HG02973 (cell line): ENCODE measurements around the gene LMX1A.

Experiments used
- ATAC-seq: cut with Tn5 transposase; IDR thresholded peaks from one replicate; pipeline ENCODE4 v1.9.1; 2021; ENCODE audit warnings: moderate library complexity; ENCODE audit not compliant: unreplicated experiment

The LMX1A gene

DNA sequence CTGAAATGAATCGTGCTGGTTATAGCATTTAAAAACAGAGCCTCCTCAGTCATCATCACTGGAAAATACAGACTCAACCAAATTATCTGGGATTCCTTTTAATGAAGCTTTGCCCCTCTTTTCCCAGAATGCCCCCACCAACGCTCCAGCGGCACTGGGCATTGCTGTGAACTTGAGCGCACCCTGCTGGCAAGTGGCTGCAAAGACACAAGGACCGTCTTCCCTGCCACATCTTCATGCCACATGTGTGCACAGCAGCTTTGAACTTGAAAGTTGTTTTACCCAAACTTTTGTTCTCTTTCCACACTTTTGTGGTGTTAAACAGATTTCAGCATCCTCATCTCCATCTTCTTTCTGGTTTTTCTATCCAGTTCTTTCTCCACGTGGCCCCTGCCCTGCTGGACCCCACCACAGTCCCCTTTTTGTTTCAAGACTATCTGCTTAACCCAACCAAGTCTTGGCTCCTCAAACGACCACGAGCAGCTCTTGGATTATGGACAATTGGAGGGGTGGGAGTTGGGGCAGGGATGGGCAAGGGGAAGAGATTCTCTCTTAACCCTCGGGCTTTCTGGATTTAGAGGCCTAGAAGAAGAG, 12.8 kb upstream of the LMX1A start:
- peak; percentile 61 for ATAC-seq

GRCh38 chr1:165367375-165367993, 11.0 kb upstream of the LMX1A start:
- peak; percentile 62 for ATAC-seq

GRCh38 chr1:165365341-165365740, 8.8 kb upstream of the LMX1A start:
- ATAC-seq: no peak

DNA sequence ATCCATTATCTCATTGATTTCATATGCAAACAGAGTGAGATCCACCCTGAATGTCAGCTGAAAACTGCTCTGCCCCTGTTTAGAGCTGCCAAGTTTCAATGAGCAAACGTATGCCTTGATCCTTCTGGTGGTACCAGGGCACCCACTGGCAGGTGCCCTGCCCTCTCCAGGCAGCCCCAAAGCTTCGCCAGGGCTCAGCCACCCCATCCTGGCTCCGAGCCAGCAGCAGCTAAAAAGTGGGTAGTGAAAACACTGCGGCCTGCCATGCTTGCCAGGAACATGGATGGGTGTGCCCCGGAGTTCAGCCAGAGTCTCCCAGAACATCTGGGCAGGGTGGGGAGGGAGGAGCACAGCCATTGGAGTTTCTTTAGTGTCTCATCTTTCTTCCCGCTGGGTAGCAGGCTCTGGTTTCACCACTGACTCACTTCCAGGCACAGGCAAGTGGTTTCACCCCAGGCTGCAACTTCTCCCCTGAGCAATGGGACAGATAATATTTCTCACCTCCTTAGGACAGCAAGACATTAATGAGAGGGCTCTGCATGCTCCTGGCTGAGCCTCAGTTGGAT, 8.1 kb upstream of the LMX1A start:
- ATAC-seq: no peak

DNA sequence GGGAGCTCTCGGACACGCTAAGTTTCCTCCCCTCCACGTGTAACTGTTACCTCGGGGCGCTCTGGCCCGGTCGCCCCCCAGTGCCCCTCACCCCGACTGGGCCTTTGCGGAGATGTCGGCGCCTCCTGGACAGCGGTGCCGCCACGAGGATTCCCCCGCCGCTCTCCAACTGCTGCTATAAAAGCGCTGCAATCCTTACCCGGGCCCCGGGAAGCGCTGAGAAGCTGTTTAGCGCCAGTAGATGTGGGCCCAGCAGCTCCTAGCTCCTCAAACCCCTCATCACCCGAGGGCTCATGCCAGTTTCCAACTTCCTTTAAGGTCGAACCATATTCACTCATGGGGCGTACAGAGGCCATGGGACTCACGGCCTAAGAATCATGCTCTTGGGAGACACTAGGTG, 361 bp upstream of the LMX1A start:
- ATAC-seq: no peak

DNA sequence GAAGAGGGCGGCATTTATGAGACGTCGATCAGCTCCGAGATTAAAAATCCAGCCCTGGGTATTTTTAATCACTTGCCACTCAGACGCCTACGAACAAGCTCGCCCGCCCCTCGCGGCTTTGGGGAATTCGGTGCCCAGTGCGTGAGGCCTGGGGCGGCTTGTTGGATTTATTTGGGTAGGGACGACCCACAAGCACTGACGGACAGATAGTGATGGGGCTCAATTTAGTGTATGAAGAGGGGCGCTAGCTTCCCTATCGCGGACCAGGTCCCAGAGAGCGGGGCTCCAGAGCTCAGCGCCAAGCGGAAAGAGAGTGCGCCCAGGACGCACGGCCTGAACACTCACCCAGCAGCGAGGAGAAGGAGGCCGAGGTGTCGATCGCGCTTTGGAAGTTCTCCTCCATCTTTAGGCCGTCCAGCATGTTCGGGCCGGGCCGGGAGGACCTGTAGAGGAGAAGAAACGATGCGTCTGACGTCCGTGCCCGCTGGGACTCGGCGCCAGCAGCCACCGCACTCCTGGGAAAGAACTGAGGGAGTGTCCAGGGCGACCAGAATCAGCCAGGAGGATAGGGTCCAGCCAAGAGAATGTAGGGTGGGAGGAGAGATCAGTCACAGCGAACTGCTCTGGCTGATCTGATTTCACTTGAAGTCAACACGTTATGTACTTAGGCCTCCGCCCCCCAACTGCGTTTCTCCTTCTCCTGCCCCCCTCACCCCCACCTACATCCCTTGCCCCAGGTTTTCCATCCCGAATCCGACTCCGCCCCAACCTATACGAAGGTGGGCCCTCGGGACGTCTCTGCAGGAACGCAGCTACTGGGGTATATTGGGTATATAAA, 1.2 kb downstream of the LMX1A start:
- no peak for ATAC-seq

DNA sequence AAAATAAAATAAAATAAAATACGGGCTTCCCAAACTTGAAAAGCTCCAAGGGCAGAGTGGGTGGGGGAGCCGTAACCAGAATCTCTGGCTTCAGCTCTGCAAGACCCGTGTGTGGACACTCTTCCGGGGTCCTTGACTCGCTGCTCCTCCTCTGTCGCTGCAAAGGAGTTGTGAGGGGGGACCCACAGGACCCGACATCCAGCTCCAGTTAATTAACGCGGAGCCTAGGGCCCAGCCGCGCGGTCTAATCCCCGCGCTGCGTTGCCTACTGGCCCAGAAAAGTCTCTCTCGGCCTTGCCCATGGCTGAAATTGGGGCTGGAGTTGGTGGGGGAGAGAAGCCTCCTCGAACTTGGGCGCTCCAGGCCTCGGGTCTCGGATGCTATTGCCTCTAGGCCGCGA, 1.8 kb downstream of the LMX1A start:
- no peak for ATAC-seq

DNA sequence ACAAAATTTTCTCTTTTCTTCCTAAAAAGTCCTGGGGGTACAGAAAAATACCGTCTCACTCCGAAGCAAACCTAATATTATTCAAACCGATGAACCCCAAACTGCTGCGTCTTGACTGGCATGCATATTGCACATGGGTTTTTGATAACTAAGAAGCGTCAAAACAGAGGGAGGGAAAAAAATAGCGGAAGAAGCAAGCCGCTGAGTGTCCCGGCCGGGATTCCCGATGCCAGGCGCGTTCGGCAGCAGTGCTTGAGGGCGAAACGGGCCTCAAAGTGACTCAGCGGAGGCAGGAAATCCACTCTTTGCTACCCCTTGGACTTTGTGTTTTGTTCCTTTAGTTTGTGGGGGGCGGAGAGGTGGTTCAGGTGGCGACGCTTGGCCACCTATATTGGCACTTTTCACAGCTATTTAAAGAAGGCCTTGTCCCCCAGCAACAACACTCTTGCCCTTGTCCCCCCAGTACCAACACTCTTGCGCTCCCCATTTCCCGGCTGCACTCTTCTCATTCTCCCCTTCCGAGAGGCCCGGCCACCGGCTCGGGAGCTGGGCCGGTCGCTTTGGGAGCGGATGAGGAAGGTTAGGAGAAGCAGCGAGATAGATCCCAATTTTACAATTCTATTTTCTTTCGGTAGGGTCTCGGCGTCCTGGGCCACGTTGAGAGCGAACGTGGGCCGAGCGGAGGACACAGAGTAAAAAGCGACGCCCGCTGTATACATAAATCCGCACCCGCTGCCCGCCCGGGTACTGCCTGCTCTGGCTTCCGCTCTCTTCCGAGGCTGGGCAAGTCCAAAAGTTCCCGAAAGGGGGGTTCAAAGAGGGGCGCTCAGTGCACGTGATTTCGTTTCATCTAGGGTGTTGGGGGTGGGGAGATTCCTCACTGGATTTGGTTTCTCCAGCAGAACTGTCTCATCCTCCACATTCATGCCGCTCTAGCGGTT, 2.5 kb downstream of the LMX1A start:
- no peak for ATAC-seq

DNA sequence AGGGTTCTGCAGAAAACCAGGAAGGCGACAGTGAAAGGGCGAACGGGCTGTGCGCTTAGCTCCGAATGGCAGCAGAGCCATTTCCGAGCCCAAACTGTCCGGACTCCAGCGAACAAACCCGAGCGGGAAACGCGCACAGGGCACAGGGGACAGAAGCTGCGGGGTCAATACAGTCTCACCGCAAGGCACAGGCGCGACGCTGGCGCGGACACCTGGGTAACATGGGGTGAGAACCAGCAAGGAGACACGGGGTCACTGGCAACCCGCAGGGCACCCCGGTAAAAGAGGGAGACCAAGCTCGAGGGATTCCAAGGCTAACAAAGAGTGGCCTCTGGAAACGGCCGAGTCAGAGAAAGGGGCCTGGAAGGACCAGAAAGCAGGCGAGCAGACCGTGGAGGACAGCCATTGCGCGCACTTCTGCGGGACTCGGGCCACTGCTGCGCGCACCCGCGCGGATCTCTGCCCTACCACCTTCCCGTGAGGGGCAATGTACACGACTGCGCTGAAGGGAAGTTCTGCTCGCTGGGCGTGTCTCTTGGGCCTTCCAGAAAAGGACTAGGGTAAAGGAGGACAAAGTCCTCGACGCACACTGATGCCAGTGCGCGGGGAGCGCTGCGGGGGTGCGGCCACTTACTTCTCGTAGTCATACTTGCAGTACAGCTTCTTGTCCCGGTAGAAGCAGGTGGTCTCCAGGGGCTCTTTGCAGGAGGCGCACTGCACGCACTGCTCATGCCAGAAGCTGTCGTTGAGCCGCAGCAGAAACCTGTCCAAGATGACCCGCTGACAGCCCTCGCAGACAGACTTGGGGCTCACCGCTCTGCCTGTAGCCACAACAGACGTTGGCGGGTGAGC, 3.8 kb downstream of the LMX1A start:
- no peak for ATAC-seq

GRCh38 chr1:165351863-165352441, 4.6 kb downstream of the LMX1A start:
- no peak for ATAC-seq

GRCh38 chr1:165350840-165351239, 5.7 kb downstream of the LMX1A start:
- no peak for ATAC-seq

DNA sequence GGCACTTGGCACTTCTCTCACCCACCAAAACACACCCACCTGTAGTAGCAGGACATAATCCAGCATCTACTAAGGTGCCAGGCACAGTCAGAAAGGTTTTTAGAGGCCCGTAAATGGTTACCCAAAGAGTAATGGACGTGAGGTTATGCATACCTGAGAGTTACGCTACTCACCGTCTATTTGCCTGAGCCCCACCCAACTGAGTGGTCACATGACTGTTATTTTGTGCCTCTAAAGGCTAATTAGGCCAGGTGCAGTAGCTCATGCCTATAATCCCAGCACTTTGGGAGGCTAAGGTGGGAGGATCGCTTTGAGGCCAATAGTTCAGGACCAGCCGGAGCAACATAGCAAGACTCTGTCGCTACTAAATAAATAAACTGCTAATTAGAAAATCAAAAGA, 11.0 kb downstream of the LMX1A start:
- ATAC-seq: no peak

DNA sequence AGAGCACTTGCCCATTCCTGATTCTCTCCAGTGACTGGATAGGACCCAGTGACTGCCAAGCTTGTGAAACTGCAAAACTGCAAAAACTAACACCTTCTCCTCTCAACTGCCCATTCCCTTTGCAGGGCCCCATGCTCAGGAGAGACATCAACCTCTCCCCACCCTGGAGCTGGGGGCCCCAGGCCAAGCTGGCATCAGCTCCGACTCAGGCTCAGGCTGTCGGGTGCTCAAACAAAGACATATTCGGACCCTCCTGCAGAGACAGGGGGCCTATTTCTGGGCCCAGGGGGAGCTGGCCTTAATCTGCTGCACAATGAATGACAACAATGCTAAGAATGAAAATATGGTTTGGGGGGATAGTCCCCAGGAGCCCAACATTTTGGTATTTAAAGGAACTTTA, 11.8 kb downstream of the LMX1A start:
- ATAC-seq: no peak

DNA sequence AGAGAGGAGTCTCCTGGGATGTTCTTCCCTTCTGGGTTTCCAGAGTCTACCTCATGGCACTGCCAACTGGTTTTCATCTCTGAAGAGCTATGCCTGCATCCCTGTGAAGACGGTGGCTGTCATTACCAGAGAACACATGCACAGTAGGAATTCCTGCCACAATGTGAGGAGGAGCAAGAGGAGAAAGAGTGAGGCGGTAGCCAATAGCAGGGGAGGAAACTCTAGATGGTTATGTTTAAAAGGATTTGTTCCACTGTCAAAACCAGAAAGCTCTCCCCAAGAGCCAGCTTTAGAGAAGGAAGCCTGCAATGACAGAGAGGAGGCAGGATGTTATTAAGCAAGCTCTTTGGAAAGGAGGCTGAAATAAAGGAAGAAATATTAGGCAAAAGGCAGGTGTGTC, 12.3 kb downstream of the LMX1A start:
- ATAC-seq: no peak

- ATAC-seq: no peak
These were observed 13.9 kb downstream of the LMX1A start for GRCh38 chr1:165342587-165342986.

- ATAC-seq: no peak
These were observed 14.3 kb downstream of the LMX1A start for GRCh38 chr1:165342168-165342567.

- no peak for ATAC-seq
These were observed 17.4 kb downstream of the LMX1A start for GRCh38 chr1:165339164-165339563.

GRCh38 chr1:165330483-165330882, 26.0 kb downstream of the LMX1A start:
- ATAC-seq: no peak

GRCh38 chr1:165329104-165329503, 27.4 kb downstream of the LMX1A start:
- ATAC-seq: no peak

- no peak for ATAC-seq
These were observed 28.4 kb downstream of the LMX1A start for GRCh38 chr1:165328136-165328535.
